SU-DHL-6 (cell line): Measurements from ENCODE around the gene CETP.

Experiments
- H2AFZ ChIP-seq: fragments of 200-600 bp; sonication (generic); 2 replicates; pipeline ENCODE4 v1.6.1; 2014; ENCODE audit warnings: low read depth, mild to moderate bottlenecking, moderate library complexity, mixed read lengths, antibody characterized with exemption, low read length; ENCODE audit not compliant: severe bottlenecking
- H3F3A ChIP-seq: fragments of 200-600 bp; shearing (Covaris generic); 2 replicates; pipeline ENCODE4 v1.6.0; 2016; ENCODE audit warnings: antibody characterized with exemption, mild to moderate bottlenecking; ENCODE audit not compliant: insufficient read depth
- H3K27ac ChIP-seq: fragments of 200-600 bp; sonication (generic); 2 replicates; pipeline ENCODE4 v1.5.1; 2016; ENCODE audit warnings: low read depth, mild to moderate bottlenecking, low read length, moderate library complexity, mixed read lengths
- H3K27me3 ChIP-seq: fragments of 200-600 bp; sonication (generic), shearing (Covaris generic); 2 replicates; pipeline ENCODE4 v1.6.0; 2014; ENCODE audit warnings: mild to moderate bottlenecking, low read length
- H3K36me3 ChIP-seq: fragments of 200-600 bp; sonication (generic); 2 replicates; pipeline ENCODE4 v1.6.1; 2014; ENCODE audit warnings: mild to moderate bottlenecking, low read length, mixed read lengths
- H3K4me2 ChIP-seq: fragments of 300-600, 200-600 bp; shearing (Covaris generic), sonication (generic); 2 replicates; pipeline ENCODE4 v1.6.0; 2014; ENCODE audit warnings: low read length, low read depth, mild to moderate bottlenecking; ENCODE audit not compliant: poor library complexity, severe bottlenecking
- H3K4me3 ChIP-seq: fragments of 200-600 bp; sonication (generic); 2 replicates; pipeline ENCODE4 v1.5.1; 2014; ENCODE audit warnings: antibody characterized with exemption, low read length, mild to moderate bottlenecking, mixed read lengths; ENCODE audit not compliant: insufficient read depth, poor library complexity, severe bottlenecking
- H3K79me2 ChIP-seq: fragments of 200-600 bp; sonication (generic); 2 replicates; pipeline ENCODE4 v1.6.1; 2014; ENCODE audit warnings: mild to moderate bottlenecking, low read length, moderate library complexity; ENCODE audit not compliant: insufficient read depth
- H3K9ac ChIP-seq: fragments of 200-600 bp; sonication (generic); 2 replicates; pipeline ENCODE4 v1.7.0; 2014; ENCODE audit warnings: mild to moderate bottlenecking, low read length
- H3K9me2 ChIP-seq: fragments of 200-600 bp; sonication (generic); replicated peaks from 2 replicates; pipeline ENCODE4 v1.6.1; 2014; ENCODE audit warnings: low read length; ENCODE audit not compliant: insufficient read depth
- H3K9me3 ChIP-seq: fragments of 200-600 bp; sonication (generic); 2 replicates; pipeline ENCODE4 v1.6.1; 2014; ENCODE audit warnings: low read length, mixed read lengths; ENCODE audit not compliant: insufficient read depth
- H4K20me1 ChIP-seq: fragments of 200-600 bp; sonication (generic); 2 replicates; pipeline ENCODE4 v1.6.1; 2014; ENCODE audit warnings: low read depth, mild to moderate bottlenecking, antibody characterized with exemption, low read length, moderate library complexity, mixed read lengths
- CTCF ChIP-seq: fragments of 200-600 bp; sonication (generic); IDR thresholded peaks from one replicate; pipeline ENCODE4 v1.5.1; 2017; ENCODE audit warnings: antibody characterized with exemption, mild to moderate bottlenecking, low read length, moderate library complexity; ENCODE audit not compliant: insufficient read depth, poor library complexity, severe bottlenecking
- EZH2phosphoT487 ChIP-seq: fragments of 200-600 bp; sonication (generic), shearing (Covaris generic); conservative IDR thresholded peaks from 2 replicates; pipeline ENCODE4 v1.6.1; 2018; ENCODE audit warnings: mild to moderate bottlenecking, antibody characterized with exemption, low read length, moderate library complexity, mixed read lengths

Gene CETP

GRCh38 chr16:56950881-56951771 lies 10.6 kb upstream of the CETP start:
- Histone ChIP-seq H3K79me2 (no peaks in the 10 kb centered on the region), H3K4me3 (no peak overlapping the region), H3K27me3 (no peaks in the 10 kb centered on the region), H3K9ac (peak overlapping the region; percentile 24; the same call in 1 of the 2 replicates), H3K9me2 (no peaks in the 10 kb centered on the region), H3K27ac (peak overlapping the region; percentile 15), H3K4me2 (peak overlapping the region; percentile 23), H2AFZ (peak overlapping the region; percentile 1), H3F3A (peaks cover 34% of the 10 kb centered on the region), H3K9me3 (no peaks in the 10 kb centered on the region), H4K20me1 (no peaks in the 10 kb centered on the region), H3K36me3 (no peaks in the 10 kb centered on the region)
- TF ChIP-seq CTCF (peak; percentile 79), EZH2phosphoT487 (no peak)

GRCh38 chr16:56953006-56953405 lies 8.7 kb upstream of the CETP start:
- H3K4me2 ChIP-seq: no peak overlapping the region
- no peak overlapping the region for H2AFZ ChIP-seq
- no peak overlapping the region for H3K9ac ChIP-seq

GRCh38 chr16:56956076-56956475 lies 5.7 kb upstream of the CETP start:
- Histone ChIP-seq H3K9me3 (no peaks in the 10 kb centered on the region), H4K20me1 (no peaks in the 10 kb centered on the region), H3K36me3 (no peaks in the 10 kb centered on the region), H3K9me2 (no peaks in the 10 kb centered on the region), H3K27ac (no peak overlapping the region), H3K27me3 (no peaks in the 10 kb centered on the region), H3K4me2 (no peak overlapping the region), H3F3A (peaks cover 7% of the 10 kb centered on the region; the same call in 1 of the 2 replicates), H3K4me3 (no peak overlapping the region), H3K79me2 (no peaks in the 10 kb centered on the region), H3K9ac (no peak overlapping the region), H2AFZ (no peak overlapping the region)
- TF ChIP-seq CTCF (no peak), EZH2phosphoT487 (no peak)

More at GRCh38 chr16:56953006-56953405, 8.7 kb upstream of the CETP start:
- peaks cover 17% of the 10 kb centered on the region for H3F3A ChIP-seq
- no peaks in the 10 kb centered on the region for H3K9me3 ChIP-seq
- H3K9me2 ChIP-seq: no peaks in the 10 kb centered on the region
- no peaks in the 10 kb centered on the region for H3K36me3 ChIP-seq
- no peaks in the 10 kb centered on the region for H3K27me3 ChIP-seq
- H3K79me2 ChIP-seq: no peaks in the 10 kb centered on the region
- no peak for TF ChIP-seq EZH2phosphoT487
- TF ChIP-seq CTCF: no peak
- H3K4me3 ChIP-seq: no peak overlapping the region
- H3K27ac ChIP-seq: no peak overlapping the region
- H4K20me1 ChIP-seq: no peaks in the 10 kb centered on the region
